ENCODE data around the gene BRD1. TPM values are rescaled to one million over a fixed set of nuclear protein-coding genes. Genes with fewer than 3 reads are reported as not detected.
"Not testable (repeated sequence)": the region's sequence is repeated elsewhere in the genome, so short reads cannot be mapped to it uniquely, and the experiment has no call there.

Gene BRD1
- total and polyA plus RNA-seq, 8 donors: 27.4 to 50.3 (median 37.9) TPM

DNA sequence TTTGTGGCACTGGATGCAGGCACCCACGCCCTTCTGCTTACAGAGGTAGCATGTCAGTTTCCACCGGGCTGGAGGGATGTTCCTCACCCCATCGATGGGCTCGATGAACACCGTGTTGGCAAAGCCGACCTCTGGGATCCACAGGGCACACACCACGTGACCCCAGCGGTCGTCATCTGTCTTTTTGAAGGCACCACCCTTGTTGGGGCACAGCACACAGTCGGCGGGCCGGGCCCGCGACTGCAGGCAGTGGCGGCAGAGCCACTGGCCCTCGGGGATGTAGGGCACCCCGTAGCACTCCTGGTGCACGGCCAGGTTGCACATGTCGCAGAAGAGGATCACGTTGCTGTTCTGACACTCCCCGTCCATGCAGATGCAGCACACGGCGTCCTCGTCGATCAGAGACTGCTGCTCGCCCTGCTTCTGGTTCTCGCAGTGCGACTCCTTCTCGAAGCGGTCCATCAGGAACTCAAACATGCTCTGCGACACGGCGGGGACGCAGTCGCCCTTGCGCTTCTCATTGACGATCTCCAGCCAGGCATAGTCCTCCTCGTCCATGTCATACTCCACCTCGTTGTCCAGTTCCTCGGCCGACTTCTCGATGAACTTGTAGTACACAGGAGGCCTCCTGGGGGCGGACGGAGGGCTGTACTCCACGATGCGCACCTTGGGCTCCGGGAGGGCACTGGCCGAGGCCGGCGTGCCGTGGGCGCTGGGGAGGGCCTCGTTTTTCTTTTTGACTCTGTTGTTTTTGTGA, 4.2 kb downstream of the BRD1 start:
- H3K36me3 ChIP-seq: peaks cover 0 to 62% of the 10 kb centered on the region in 2 donors

DNA sequence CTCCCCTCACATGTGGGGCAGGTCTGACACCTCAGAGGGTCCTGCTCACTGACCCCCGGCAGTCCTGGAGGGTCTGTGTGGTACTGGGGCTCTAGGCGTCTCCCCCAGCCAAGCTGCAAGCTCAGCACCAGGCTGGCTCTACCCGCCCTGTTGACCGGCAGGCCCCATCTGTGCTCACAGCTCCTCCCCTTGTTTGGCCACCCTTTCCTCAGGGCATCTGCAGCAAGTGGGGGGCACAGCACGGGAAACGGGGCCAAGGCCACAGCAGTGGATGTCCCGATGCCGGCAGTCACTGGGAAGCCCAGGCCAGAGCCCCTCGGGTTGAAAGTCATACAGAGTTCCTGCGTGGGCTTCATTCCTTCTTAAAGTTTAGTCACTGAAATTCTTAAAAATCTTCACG, 5.9 kb downstream of the BRD1 start:
- intact Hi-C loops (cut with DNase I); H3K4me3 ChIP-seq; H3K9me3 ChIP-seq; ATAC-seq; H3K27me3 ChIP-seq; H3K27ac ChIP-seq: not testable (repeated sequence)
- peak in 1 of 4 donors; percentile 59 for DNase-seq
- peaks cover 18 to 37% of the 10 kb centered on the region in 2 donors for H3K4me1 ChIP-seq
- peaks cover 0 to 78% of the 10 kb centered on the region in 2 donors for H3K36me3 ChIP-seq

More for the DNA sequence above, 4.2 kb downstream of the BRD1 start:
- Histone ChIP-seq H3K4me1 (peaks cover 18 to 41% of the 10 kb centered on the region in 2 donors), H3K9me3 (no peaks in the 10 kb centered on the region), H3K4me3 (no peak overlapping the region), H3K27ac (no peak overlapping the region), H3K27me3 (no peaks in the 10 kb centered on the region)
- DNase-seq: peak in 1 of 4 donors; percentile 58
- intact Hi-C loops (cut with DNase I): no loop called here
- no peak for ATAC-seq
- TF ChIP-seq, protein P1, sequence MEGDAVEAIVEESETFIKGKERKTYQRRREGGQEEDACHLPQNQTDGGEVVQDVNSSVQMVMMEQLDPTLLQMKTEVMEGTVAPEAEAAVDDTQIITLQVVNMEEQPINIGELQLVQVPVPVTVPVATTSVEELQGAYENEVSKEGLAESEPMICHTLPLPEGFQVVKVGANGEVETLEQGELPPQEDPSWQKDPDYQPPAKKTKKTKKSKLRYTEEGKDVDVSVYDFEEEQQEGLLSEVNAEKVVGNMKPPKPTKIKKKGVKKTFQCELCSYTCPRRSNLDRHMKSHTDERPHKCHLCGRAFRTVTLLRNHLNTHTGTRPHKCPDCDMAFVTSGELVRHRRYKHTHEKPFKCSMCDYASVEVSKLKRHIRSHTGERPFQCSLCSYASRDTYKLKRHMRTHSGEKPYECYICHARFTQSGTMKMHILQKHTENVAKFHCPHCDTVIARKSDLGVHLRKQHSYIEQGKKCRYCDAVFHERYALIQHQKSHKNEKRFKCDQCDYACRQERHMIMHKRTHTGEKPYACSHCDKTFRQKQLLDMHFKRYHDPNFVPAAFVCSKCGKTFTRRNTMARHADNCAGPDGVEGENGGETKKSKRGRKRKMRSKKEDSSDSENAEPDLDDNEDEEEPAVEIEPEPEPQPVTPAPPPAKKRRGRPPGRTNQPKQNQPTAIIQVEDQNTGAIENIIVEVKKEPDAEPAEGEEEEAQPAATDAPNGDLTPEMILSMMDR (IDR thresholded peaks at IDR 0.05): no peak

DNA sequence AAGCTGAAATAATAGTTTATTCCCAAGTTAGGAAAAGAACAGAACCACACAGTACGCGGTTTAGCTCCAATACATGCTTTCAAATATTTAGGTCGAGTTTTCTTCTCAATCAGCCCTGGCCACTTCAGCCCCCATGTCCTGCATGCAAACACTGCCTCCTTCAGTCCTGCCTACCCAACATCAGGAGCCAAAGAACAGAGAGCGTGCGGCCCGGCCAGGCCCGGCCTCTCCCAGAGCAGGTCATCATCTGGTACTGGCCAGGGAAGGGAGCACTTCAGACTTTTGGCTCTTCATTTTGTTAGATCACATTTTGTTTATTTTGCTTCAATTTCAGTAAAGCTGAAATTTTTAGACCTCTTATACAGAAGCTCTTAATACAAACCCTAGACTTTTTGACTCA, 6.7 kb downstream of the BRD1 start:
- DNase-seq (no peak), ATAC-seq (no peak)
- no peaks in the 10 kb centered on the region for H3K9me3 ChIP-seq
- no peaks in the 10 kb centered on the region for H3K27me3 ChIP-seq
- intact Hi-C loops (cut with DNase I): no loop called here
- H3K36me3 ChIP-seq: peaks cover 0 to 86% of the 10 kb centered on the region in 2 donors
- H3K27ac ChIP-seq: no peak overlapping the region
- H3K4me1 ChIP-seq: peaks cover 14 to 40% of the 10 kb centered on the region in 2 donors
- no peak overlapping the region for H3K4me3 ChIP-seq
- TF ChIP-seq, protein P1 (IDR thresholded peaks at IDR 0.05): no peak

DNA sequence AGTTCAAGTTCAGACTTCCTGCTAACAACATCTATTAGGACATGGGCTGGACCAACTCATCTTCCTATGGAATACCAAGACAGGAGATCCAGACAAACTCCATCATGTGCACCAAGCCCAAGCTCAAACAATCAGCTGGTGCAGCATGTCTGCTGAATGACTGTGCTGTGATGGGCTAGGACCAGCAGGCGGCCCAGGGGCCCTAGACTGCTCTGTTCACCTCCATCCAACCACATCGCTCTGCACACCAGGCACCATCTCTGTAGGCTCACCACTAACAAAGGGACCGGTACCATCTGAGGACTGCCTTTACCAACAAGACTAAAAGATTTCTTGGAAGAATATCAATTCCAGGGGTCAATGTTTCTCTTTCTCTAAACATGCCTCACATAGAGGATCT, 10.3 kb downstream of the BRD1 start:
- Histone ChIP-seq H3K4me1 (peaks cover 0 to 36% of the 10 kb centered on the region in 2 donors), H3K27ac (no peak overlapping the region), H3K27me3 (no peaks in the 10 kb centered on the region), H3K36me3 (peaks cover 0 to 94% of the 10 kb centered on the region in 2 donors), H3K9me3 (no peaks in the 10 kb centered on the region), H3K4me3 (no peak overlapping the region)
- DNase-seq (no peak), ATAC-seq (no peak)
- intact Hi-C loops (cut with DNase I): no loop called here
- TF ChIP-seq, protein P1 (IDR thresholded peaks at IDR 0.05): no peak

DNA sequence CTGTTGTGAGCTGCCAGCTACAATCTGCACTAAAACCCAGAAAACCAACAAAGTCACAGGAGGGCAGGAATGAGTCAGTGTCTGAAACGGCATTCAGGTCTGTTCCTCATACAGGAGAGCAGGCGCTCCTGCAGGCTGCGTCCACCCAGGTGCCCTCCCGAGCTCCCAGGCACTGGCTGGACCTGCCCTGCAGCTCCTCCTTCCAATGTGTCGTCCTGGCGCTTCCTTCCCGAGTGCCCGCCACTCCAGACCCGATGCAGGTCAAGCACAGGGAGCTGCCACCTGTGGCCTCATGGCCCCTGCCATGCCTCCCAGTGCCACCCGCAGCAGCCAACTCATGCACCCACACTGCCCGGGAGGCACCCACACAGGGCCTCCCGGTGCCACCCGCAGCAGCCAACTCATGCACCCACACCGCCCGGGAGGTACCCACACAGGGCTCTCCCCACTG, 12.0 kb downstream of the BRD1 start:
- no peaks in the 10 kb centered on the region for H3K9me3 ChIP-seq
- intact Hi-C loops (cut with DNase I): no loop called here
- H3K36me3 ChIP-seq: peaks cover 0 to 77% of the 10 kb centered on the region in 2 donors
- no peaks in the 10 kb centered on the region for H3K27me3 ChIP-seq
- peaks cover 0 to 41% of the 10 kb centered on the region in 2 donors for H3K4me1 ChIP-seq
- ATAC-seq (peak; percentile 21), DNase-seq (peak in 1 of 4 donors; percentile 64)
- no peak overlapping the region for H3K4me3 ChIP-seq
- TF ChIP-seq, protein P1 (IDR thresholded peaks at IDR 0.05): no peak
- H3K27ac ChIP-seq: no peak overlapping the region
